Measurements from ENCODE around the gene DECR2.
A peak's percentile ranks its signal among the peaks of the same experiment; 100 is the strongest.
"Not testable (repeated sequence)": the region's sequence is repeated elsewhere in the genome, so short reads cannot be mapped to it uniquely, and the experiment has no call there.

Gene DECR2

DNA sequence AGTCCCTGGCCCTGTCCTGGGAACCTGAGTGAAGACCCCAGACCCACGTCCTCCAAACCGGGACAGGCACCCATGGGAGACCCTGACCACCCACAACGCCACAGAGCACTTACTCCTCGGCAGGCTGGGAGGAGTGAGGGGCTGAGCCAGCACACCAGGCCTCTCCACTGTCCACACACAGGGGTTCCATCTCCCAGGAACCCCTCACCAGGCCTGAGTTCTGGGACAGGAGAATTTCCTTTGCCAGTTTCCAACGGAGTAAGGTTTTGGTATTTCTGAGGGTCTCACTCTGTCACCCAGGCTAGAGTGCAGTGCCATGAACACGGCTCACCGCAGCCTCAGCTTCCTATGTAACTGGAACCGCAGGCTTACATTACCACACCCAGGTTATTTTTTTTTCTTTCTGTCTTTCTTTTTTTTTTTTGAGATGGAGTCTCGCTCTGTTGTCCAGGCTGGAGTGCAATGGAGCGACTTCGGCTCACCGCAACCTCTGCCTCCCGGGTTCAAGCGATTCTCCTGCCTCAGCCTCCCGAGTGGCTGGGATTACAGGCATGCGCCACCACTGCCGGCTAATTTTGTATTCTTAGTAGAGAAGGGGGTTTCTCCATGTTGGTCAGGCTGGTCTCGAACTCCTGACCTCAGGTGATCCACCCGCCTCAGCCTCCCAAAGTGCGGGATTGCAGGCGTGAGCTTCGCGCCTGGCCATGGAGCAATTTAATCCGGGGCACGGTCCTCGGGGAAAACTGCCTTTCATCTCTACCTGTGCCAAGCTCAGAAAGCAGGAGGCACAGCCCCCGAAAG lies 21.5 kb upstream of the DECR2 start:
- DNase-seq = no peak

DNA sequence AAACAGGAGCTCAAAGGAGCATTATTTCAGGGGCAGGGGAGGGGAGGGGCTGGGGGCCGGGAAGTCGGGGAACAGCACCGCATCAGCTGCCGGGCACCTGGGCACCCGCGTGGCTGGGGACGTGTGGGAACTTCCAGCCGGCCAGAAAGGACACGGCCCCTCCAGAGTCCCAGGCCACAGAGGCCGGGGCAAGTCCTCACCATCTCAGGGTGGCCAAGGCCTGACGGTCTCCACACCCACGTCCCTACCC lies 21.0 kb upstream of the DECR2 start:
- no peak for DNase-seq

DNA sequence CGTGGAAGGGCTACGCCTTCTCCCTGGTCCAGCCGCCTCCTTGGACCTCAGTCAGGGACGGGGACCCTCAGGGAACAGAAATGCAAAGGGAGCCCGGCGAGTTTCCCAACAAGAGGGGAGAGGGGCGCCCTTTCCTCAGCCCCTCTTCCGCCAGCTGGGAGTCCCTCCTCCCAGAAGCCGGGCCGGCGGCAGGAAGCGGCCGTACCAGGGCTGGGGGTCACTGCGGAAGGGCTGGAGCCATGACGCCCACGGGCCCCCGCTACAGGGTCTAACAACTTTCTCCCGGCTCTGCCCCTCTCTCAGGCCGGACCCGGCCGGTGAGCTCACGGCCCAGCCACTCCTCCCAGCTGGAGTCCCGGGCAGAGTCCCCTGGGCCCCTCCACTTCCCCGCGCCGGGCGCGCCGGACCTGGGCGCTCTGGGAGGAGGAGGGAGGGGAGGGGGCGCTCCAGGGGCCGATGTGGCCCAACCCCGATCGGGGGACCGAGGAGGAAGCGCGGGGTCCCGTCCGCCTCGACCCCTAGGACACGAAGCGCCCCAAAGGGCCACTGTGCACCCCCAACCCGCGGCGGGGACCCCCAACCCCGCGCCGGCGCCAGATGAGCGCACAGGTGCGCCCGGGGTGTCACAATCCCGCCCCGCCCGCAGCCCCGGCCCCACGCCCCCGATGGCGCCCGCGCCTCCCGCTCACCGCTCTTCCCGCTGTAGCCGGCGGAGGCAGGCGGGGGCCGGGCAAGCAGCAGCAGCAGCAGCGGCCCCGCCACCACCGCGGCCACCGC lies 20.5 kb upstream of the DECR2 start:
- no peak for DNase-seq

DNA sequence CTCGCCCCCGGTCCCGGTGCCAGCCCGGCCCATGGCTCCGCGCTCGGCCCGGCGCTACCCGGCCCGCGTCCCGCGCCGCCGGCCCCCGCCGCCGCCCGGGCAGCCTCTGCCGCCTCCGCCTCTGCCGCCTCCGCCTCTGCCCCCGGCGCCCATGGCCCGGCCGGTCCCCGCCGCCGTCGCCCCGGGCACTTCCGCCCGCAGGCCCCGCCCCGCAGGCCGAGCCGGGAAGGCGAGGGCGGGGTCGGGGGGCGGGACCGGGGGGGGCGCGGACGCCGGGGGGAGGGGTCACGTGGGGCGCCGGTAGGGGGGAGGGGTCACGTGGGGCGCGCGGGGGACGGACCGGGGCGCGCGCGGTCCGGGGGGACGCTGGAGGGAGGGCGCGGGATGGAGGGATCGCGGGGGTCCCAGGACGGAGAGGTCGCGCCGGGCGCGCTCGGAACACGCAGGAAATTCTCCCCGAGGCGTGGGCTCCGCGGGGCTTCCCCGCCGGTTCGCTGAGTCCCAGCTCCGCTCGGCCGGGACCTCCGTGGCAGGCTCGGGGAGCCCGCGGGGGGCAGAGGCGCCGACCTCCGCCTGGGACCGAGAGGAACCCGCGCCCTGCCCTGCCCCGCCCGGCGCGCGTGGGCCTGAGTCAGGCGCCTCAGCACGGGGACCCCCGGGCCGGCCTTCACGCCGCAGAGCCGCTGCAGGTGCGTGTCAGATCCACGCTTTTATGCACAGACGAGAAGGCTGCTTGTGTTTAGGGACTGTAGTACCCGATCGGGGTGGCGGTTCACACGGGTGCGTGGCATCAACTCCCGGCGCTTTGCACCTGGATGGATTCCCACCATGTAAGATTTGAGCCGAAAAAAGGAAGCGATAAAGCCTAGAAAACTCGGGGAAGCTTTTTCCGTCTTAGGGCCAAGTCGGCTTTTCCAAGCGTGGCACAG lies 19.6 kb upstream of the DECR2 start, which contains the start of gene PGAP6:
Gene PGAP6, minus strand, starts transcription at position 190 of the 929 bp plus-strand sequence. Its CDS starts 157 bp downstream, at position 33.
- DNase-seq = no peak

DNA sequence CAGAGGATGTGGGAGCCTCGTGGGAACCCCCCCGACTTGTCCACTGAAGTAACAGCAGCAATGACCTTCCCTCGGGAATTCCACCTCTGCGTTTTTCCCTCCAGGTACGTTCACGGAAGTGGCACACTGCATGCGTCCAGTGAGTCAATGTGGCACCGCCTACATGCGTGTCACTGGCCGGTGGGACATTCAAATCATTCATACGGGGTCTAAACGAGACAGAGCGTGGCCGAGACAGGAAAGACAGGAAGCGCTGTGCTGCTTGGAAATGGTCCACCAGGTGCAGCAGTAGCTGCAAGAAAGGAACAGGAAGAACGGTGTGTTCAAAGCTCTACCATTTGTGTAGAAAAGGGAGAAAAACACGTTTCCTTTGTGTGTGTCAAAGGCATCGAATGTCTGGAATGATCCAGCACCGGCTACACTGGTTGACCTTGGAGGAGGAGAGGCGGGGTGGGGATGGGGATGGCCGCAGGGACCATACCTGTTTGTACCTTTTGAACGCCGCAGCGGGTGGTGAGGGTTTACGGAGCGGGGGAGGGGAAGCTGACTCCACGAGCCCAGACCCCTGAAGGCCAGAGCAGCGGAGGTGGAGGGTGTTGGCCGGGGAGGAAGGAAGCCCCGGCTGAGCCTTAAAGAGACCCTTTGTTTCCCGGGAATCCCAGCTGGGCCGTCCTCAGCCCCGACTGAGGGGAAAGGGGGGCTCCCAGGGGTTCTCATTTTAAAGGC lies 18.2 kb upstream of the DECR2 start:
- DNase-seq = no peak

DNA sequence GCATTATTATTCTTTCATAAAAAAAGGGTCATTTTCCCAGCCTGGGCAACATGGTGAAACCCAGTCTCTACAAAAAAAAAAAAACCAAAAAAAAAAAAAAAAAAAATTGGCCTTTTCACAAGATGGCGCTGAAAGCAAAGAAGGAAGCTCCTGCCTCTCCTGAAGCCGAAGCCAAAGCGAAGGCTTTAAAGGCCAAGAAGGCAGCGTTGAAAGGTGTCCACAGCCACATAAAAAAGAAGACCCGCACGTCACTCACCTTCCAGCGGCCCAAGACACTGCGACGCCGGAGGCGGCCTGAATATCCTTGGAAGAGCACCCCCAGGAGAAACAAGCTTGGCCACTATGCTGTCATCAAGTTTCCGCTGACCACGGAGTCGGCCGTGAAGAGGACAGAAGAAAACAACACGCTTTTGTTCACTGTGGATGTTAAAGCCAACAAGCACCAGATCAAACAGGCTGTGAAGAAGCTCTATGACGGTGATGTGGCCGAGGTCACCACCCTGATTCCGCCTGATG lies 15.0 kb upstream of the DECR2 start:
- no peak for DNase-seq

GRCh38 chr16:387761-388666 lies 13.7 kb upstream of the DECR2 start:
- DNase-seq = not testable (repeated sequence)

DNA sequence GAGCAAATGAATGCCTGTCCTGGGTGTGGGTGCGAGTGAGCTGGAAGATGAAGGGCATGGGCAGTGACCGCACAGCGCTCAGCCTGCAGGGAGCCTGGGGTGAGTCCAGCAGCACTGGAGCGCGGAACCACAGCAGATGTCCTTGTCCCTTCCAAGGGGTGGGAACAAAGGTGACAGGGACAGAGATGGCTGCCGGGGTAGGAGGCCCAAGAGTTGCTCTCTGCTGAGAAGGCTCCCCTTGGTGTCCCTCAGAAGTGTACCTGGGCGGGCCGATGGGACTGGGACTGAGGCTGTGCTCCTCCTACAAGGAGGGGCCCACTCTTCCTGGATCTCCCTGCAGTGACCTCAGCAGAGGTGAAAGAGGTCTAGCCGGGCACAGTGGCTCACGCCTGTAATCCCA lies 12.3 kb upstream of the DECR2 start:
- no peak for DNase-seq

- DNase-seq = peak; percentile 22
These were observed 9.8 kb upstream of the DECR2 start for GRCh38 chr16:391885-392335.

DNA sequence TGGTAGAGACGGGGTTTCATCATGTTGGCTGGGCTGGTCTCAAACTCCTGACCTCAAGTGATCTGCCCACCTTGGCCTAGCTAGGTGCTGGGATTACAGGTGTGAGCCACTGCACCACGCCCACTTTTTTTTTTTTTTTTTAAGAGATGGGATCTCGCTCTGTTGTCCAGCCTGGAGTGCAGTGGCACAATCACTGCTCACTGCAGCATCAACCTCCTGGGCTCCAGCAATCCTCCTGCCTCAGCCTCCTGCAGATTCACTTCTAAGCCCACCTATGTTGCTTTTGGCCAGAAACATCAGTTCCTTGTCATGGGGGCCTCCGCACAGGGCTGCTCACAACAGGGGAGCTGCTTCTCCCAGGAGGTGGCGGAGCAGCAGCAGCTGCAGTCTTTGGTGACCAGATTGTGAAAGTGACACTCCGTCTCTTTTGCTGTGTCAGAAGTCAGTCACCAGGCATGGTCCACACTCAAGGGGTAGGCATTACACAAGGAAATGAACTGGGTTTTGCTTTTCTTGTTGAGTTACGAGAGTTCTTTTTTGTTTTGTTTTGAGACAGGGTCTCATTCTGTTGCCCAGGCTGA lies 9.1 kb upstream of the DECR2 start:
- DNase-seq = no peak

- DNase-seq = no peak
These were observed 5.5 kb upstream of the DECR2 start for GRCh38 chr16:396199-396598.

DNA sequence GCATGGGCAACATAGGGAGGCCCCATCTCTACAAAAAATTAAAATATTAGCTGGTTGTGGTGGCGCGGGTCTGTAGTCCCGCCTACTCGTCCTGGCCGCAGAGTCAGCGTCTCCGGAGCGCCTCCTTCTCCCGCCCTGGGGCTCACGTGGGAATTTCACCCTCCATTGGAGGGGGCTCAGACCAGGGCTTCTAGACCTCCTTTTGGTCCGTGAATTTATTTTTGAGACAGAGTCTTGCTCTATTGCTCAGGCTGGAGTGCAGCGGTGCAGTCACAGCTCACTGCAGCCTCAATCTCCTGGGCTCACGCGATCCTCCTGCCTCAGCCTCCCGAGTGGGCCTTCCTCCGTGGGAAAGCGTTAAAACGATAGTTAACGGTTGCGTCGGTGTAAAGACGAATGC lies 5.1 kb upstream of the DECR2 start:
- DNase-seq = no peak

DNA sequence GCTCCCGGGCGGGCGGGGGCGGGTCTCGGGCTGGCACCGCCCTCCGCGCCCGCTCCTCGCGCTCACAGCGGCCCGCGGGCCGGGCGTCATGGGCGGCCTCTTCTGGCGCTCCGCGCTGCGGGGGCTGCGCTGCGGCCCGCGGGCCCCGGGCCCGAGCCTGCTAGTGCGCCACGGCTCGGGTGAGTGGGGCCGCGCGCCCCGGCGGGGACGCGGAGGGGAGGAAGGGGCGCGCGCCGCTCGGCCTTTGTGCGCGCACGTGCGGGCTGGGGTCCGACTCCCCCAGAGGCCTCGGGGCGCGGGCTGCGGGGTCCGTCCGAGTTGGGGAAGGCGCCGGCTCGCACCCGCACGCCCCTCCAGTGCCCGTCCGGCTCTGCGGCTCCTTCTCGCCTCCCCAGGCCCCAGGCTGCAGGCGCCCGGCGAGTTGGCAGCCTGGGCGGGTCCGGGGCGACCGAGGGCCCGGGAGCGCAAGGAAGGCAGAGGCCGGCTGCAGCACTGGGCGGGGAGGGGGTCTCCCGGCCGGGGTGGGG lies 4.5 kb upstream of the DECR2 start, which contains the start of gene NME4:
Gene NME4, plus strand, starts transcription at position 65 of the 527 bp plus-strand sequence. Its CDS starts 24 bp downstream, at position 89.
- no peak for DNase-seq

- no peak for DNase-seq
These were observed 3.9 kb upstream of the DECR2 start for GRCh38 chr16:397736-398332.

DNA sequence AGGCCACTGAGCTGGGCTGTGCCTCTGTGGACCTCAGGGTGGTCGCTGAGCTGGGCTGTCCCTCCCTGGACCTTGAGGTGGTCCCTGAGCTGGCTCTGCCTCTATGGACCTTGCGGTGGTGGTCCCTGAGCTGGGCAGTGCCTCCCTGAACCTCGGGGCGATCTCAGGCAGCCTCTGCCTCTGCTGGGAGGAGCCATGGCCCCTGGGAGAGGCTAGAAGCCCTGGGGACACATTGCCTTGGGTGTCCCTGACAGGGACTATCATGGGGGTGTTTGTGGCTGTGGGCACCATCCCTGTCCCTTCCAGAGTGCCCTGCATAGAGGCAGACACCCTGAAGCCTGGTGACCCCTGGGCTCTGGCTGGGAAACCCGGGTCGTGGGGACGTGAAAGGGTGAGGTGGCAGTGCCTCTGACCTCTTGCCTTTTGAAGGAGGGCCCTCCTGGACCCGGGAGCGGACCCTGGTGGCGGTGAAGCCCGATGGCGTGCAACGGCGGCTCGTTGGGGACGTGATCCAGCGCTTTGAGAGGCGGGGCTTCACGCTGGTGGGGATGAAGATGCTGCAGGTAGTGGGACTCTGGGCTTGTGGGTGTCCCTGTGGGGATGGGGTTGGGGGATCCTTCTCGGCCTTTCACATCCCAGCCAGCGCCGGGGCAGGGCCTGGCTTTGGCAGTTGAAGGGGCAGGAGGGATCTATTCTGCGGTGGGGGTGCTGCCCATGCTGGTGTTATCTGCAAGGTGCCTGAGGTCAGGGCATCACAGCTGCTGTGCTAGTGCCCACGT lies 2.9 kb upstream of the DECR2 start:
- DNase-seq = no peak

DNA sequence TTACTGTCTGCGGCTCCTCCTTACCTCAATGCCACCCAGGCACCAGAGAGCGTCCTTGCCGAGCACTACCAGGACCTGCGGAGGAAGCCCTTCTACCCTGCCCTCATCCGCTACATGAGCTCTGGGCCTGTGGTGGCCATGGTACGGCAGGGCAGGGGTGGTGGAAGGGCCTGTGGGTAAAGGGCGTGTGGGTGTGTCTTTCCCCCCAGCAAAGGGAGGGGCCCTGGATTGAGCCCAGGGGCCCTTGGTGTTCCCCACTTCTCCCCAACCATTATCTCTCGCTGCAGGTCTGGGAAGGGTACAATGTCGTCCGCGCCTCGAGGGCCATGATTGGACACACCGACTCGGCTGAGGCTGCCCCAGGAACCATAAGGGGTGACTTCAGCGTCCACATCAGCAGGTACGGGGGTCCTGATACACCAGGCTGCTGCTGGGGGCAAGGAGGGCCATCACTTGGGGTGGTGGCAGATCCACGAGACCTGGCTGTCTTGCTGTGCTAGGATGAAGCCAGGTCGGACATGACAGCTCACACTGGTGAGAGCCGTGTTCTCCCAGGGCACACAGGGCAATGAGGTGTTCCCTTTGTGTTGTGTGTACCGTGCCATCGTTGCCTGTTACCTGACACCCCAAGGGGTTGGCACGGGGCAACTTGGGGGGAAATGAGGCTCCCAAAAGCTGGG lies 2.2 kb upstream of the DECR2 start:
- no peak for DNase-seq

- DNase-seq = no peak
These were observed 1.6 kb upstream of the DECR2 start for GRCh38 chr16:400061-400591.

GRCh38 chr16:404971-405486 lies 3.3 kb downstream of the DECR2 start:
- no peak for DNase-seq

All from DMS79 (cell line).